K562 (cell line): ENCODE data around the gene MEF2D. TPM values are rescaled to one million over a fixed set of nuclear protein-coding genes. Genes with fewer than 3 reads are reported as not detected.

Source experiments
- ATAC-seq: fragments of 200-7000 bp; cut with Tn5 transposase; 3 replicates; pipeline ENCODE4 v1.9.1; 2020; ENCODE audit warnings: moderate library complexity
- BruUV-seq: library from RNA; stranded (reverse); fragments of 400-500 nt; replicated peaks from 2 replicates; lab custom pipeline; 2021; lab: Mats Ljungman, UMichigan
- CTCF ChIA-PET: fragments of 300-600 bp; formaldehyde crosslinking; extraction: SDS; loops from one replicate; lab custom pipeline; 2021; ENCODE audit warnings: low intra/inter-chr PET ratio; lab: Yijun Ruan, JAX
- POLR2A ChIA-PET: fragments of 300-600, 350-650 bp; sonication (Branson Sonifier 250); formaldehyde crosslinking; extraction: SDS; loops from one replicate; lab custom pipeline; 2021; ENCODE audit warnings: antibody characterized with exemption, inconsistent platforms; lab: Yijun Ruan, JAX
- DNase-seq, 4 experiments: peaks; one replicate each; pipeline versions ENCODE4 v3.0.0 to v3.0.0-alpha.2; 2011 to 2018; ENCODE audit warnings: low spot score in 3 of 4, mixed read lengths in 3 of 4; ENCODE audit errors: extremely low read depth in 1 of 4
- FAIRE-seq: peaks from 2 replicates; lab custom pipeline; 2011; peaks lifted over from hg19 to GRCh38; lab: Jason Lieb, UNC
- H2AFZ ChIP-seq: 2 replicates; pipeline ENCODE4 v1.6.0; 2011; ENCODE audit warnings: low read depth, low read length, control low read depth, inconsistent platforms
- H3K27ac ChIP-seq: fragments of 200-600 bp; 3 replicates; pipeline ENCODE4 v1.8.0; 2011; ENCODE audit warnings: low read depth, mild to moderate bottlenecking, control low read depth, inconsistent platforms, low read length, moderate library complexity, mixed read lengths; ENCODE audit errors: extremely low read depth
- H3K27me3 ChIP-seq, 2 experiments: fragments of 300-600 bp in 1 of 2; 2 replicates in 1 of 2; 3 replicates in 1 of 2; pipeline versions ENCODE4 v1.6.0 to v1.8.0; 2011; ENCODE audit warnings: inconsistent platforms in 2 of 2, low read length in 2 of 2, mild to moderate bottlenecking in 1 of 2, mixed read lengths in 1 of 2, moderate library complexity in 1 of 2; ENCODE audit not compliant: control insufficient read depth in 2 of 2, insufficient read depth in 2 of 2
- H3K36me3 ChIP-seq: fragments of 300-600 bp; 3 replicates; pipeline ENCODE4 v1.8.0; 2011; ENCODE audit warnings: mild to moderate bottlenecking, low read length, inconsistent platforms; ENCODE audit not compliant: control insufficient read depth, insufficient read depth
- H3K4me1 ChIP-seq, 2 experiments: fragments of 200-600 bp in 1 of 2; replicated peaks in 1 of 2; 2 replicates in 1 of 2; 3 replicates in 1 of 2; pipeline versions ENCODE4 v1.5.1 to v1.8.0; 2011; ENCODE audit warnings: inconsistent platforms in 2 of 2, low read length in 2 of 2, mild to moderate bottlenecking in 1 of 2, mixed read lengths in 1 of 2, moderate library complexity in 1 of 2; ENCODE audit not compliant: control insufficient read depth in 2 of 2, insufficient read depth in 2 of 2
- H3K4me2 ChIP-seq: 2 replicates; pipeline ENCODE4 v1.6.1; 2011; ENCODE audit warnings: low read length, control low read depth, inconsistent platforms, mixed read lengths; ENCODE audit not compliant: insufficient read depth
- H3K4me3 ChIP-seq: fragments of 200-600 bp; sonication (generic), shearing (Covaris generic); 2 replicates; pipeline ENCODE4 v1.5.1; 2016; ENCODE audit warnings: control low read depth, inconsistent platforms
- H3K79me2 ChIP-seq: fragments of 200-600 bp; 3 replicates; pipeline ENCODE4 v1.8.0; 2011; ENCODE audit warnings: low read length, inconsistent platforms; ENCODE audit not compliant: control insufficient read depth, insufficient read depth
- H3K9ac ChIP-seq, 2 experiments: 2 replicates each; pipeline versions ENCODE4 v1.6.0 to v1.6.1; 2011; ENCODE audit warnings: low read depth in 2 of 2, low read length in 2 of 2, control low read depth in 1 of 2, inconsistent platforms in 1 of 2, mild to moderate bottlenecking in 1 of 2, mixed read lengths in 1 of 2; ENCODE audit not compliant: insufficient read depth in 1 of 2
- H3K9me1 ChIP-seq: one replicate; pipeline ENCODE4 v1.6.0; 2011; ENCODE audit warnings: inconsistent platforms, mild to moderate bottlenecking, low read length, moderate library complexity; ENCODE audit not compliant: control insufficient read depth, insufficient read depth
- H3K9me3 ChIP-seq: replicated peaks from 2 replicates; pipeline ENCODE4 v1.5.1; 2011; ENCODE audit warnings: low read depth, low read length, inconsistent platforms; ENCODE audit not compliant: control insufficient read depth, insufficient read depth
- H4K20me1 ChIP-seq: replicated peaks from 2 replicates; pipeline ENCODE4 v1.6.1; 2011; ENCODE audit warnings: low read length, inconsistent platforms, mixed read lengths; ENCODE audit not compliant: control insufficient read depth, insufficient read depth
- FOS ChIP-seq: IDR thresholded peaks from 3 replicates; pipeline ENCODE4 v1.6.1; 2011; ENCODE audit not compliant: insufficient read length; ENCODE audit errors: extremely low read depth
- FOXA1 ChIP-seq: fragments of 450-650 bp; IDR thresholded peaks from 2 replicates; pipeline ENCODE4 v1.6.1; 2016; ENCODE audit warnings: mild to moderate bottlenecking, borderline replicate concordance
- HNRNPK ChIP-seq: fragments of 200-400 bp; formaldehyde crosslinking; IDR thresholded peaks from one replicate; pipeline ENCODE4 v1.6.1; 2018; ENCODE audit warnings: mild to moderate bottlenecking, low read depth, low read length; ENCODE audit not compliant: poor library complexity, severe bottlenecking
- ZBED1 ChIP-seq: IDR thresholded peaks from 2 replicates; pipeline ENCODE4 v1.6.1; 2014
- ZNF780A ChIP-seq: fragments of 250-450 bp; sonication (Bioruptor Pico); IDR thresholded peaks from 2 replicates; pipeline ENCODE4 v1.5.0; 2021; ENCODE audit warnings: mild to moderate bottlenecking
- WGBS: fragments of 100-300 bp; shearing (Covaris generic); methylation state at CpG from one replicate; pipeline ENCODE4 v1.1.6; 2016; ENCODE audit warnings: low coverage, mixed read lengths; ENCODE audit not compliant: insufficient coverage; ENCODE audit errors: missing lambda C conversion rate; 5-methylcytosine and 5-hydroxymethylcytosine counted together
- in situ Hi-C: fragments of 300-500 bp; cut with MboI; formaldehyde crosslinking; loops from 4 replicates; pipeline ENCODE4 v1.15.0; 2018; ENCODE audit warnings: inconsistent platforms, mixed read lengths
- intact Hi-C: fragments of 100-400 bp; cut with micrococcal nuclease; formaldehyde crosslinking; loops from 2 replicates; pipeline ENCODE4 v1.14.2; 2022
- polyA plus RNA-seq, 8 experiments: library from polyadenylated mRNA; depleted of rRNA in 4 of 8; stranded (reverse) in 5 of 8; unstranded in 3 of 8; fragments of >200 nt; fragmentation: Nextera tagmentation in 2 of 8; fragmentation: Illumina TruSeq in 1 of 8; extraction: Ambion mirVana in 2 of 8; extraction: Trizol in 1 of 8; gene quantifications; 2 replicates each; pipeline versions ENCODE4 v1.2.1 to v1.2.3, GENCODE V29; 2011 to 2014; ENCODE audit warnings: inconsistent platforms in 1 of 8, missing spikeins in 1 of 8
- total RNA-seq, 7 experiments: library from RNA; depleted of rRNA in 6 of 7; stranded (reverse); fragments of >200 nt in 6 of 7; fragmentation: Illumina TruSeq in 2 of 7; extraction: Trizol in 2 of 7; gene quantifications; 2 replicates each; pipeline versions ENCODE4 v1.2.1 to v1.2.3, GENCODE V29; 2011 to 2021; ENCODE audit warnings: low replicate concordance in 1 of 7
- TF ChIP-seq, protein P1 (sequence below): fragments of 450-650 bp; IDR thresholded peaks from 2 replicates; pipeline ENCODE4 v1.6.1; 2016; ENCODE audit warnings: mild to moderate bottlenecking

The MEF2D gene
- total and polyA plus RNA-seq, 9 of the 15 experiments (the other 6 are each of a cell fraction or from before 2014, with no cell fraction given): 0.10 to 19.5 (median 2.6) TPM

DNA sequence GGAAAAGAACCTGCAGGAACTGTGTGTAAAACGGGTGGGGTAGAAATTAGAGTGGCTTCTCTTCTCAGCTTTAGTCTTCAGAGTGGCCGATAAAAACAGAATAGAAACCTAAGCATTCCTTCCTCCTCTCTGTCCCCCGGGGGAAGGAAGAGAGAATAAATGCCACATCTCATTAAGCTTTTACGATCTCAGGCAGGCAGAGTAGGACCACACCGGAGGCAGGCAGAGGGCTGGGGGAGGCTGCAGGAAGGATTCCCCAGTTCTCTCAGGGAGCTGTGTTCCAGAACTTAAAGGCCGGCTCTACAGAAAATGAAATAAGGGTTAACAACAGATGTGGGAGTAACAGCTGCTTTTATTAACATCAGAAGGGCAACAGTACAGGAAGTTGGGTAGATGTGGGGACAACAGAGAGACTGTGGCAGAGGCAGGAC lies 24.5 kb upstream of the MEF2D start:
- DNase-seq: no peak
- intact Hi-C loops: no loop called here
- 51% methylated on average over 6 of the region's 6 CpGs for WGBS
- no peak for ATAC-seq
- BruUV-seq: no TSS peak
- no peak for FAIRE-seq
- no peak for TF ChIP-seq FOS
- no peak for TF ChIP-seq ZBED1
- no peak for TF ChIP-seq HNRNPK
- no peak for TF ChIP-seq FOXA1
- no peak for TF ChIP-seq ZNF780A (CRISPR knock-in tag)
- TF ChIP-seq, protein P1, sequence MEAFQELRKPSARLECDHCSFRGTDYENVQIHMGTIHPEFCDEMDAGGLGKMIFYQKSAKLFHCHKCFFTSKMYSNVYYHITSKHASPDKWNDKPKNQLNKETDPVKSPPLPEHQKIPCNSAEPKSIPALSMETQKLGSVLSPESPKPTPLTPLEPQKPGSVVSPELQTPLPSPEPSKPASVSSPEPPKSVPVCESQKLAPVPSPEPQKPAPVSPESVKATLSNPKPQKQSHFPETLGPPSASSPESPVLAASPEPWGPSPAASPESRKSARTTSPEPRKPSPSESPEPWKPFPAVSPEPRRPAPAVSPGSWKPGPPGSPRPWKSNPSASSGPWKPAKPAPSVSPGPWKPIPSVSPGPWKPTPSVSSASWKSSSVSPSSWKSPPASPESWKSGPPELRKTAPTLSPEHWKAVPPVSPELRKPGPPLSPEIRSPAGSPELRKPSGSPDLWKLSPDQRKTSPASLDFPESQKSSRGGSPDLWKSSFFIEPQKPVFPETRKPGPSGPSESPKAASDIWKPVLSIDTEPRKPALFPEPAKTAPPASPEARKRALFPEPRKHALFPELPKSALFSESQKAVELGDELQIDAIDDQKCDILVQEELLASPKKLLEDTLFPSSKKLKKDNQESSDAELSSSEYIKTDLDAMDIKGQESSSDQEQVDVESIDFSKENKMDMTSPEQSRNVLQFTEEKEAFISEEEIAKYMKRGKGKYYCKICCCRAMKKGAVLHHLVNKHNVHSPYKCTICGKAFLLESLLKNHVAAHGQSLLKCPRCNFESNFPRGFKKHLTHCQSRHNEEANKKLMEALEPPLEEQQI: no peak
- H2AFZ ChIP-seq: no peak overlapping the region
- H3K4me1 ChIP-seq: peaks cover 31 to 33% of the 10 kb centered on the region in 2 experiments
- no peak overlapping the region for H3K4me2 ChIP-seq
- H3K9me3 ChIP-seq: no peaks in the 10 kb centered on the region
- no peaks in the 10 kb centered on the region for H3K27me3 ChIP-seq
- no peak overlapping the region for H3K4me3 ChIP-seq
- no peaks in the 10 kb centered on the region for H3K79me2 ChIP-seq
- CTCF ChIA-PET: no interaction called here
- peaks cover 33% of the 10 kb centered on the region; the same call in 2 of the 3 replicates for H3K36me3 ChIP-seq
- in situ Hi-C loops: no loop called here
- H3K27ac ChIP-seq: peak overlapping the region; percentile 69; the same call in 1 of the 3 replicates
- H3K9ac ChIP-seq: peak overlapping the region; percentile 21 to 27; a peak in 1 of 4 replicates
- POLR2A ChIA-PET: interaction anchor here (0.6 to 2.1 kb wide), 10 partner anchors 8 to 274 kb away, joined by 3 to 10 read pairs (median 4); partner anchors contain the start of gene MEF2D
- no peaks in the 10 kb centered on the region for H4K20me1 ChIP-seq
- no peaks in the 10 kb centered on the region for H3K9me1 ChIP-seq
